Measurements from ENCODE around the gene IL19. TPM values are rescaled to one million over a fixed set of nuclear protein-coding genes. Genes with fewer than 3 reads are reported as not detected.

Gene IL19
- total and polyA plus RNA-seq, 2 of the 13 experiments (the other 11 are each of a cell fraction or from before 2014, with no cell fraction given), result not detected

DNA sequence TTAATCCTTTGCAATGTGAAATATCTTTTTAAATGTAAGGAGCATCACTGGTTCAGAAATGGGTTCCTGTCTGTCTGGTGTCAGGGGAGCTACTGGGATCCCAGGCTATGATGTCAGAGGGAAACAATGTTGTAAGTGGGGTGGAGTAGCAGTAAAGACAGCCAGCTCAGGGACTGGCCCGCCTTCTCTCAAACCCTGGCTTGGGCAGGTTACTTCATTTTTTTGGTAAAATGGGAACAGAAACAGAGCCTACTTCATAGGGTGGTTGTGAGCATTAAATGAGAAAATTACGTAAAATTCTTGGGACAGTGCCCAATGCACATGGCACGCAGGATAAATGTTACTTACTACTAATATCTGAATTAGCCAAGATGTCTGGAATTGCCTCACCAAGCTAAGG is 64.1 kb downstream of the IL19 start:
- DNase-seq (ENCODE audit: low spot score), result no peak
- CTCF ChIA-PET (ENCODE audit: low intra/inter-chr PET ratio, low total read pairs), result no interaction called here
- FAIRE-seq, result no peak

GRCh38 chr1:206835186-206835585 is 64.6 kb downstream of the IL19 start:
- no peak for FAIRE-seq
- in situ Hi-C loops (cut with HindIII; ENCODE audit: extremely low pct_ligation_motif_present, low pct_unique_long_range_greater_than_20kb), result no loop called here
- Histone ChIP-seq H3K4me3 (replicated peaks in 1 of 3; ENCODE audit: insufficient read depth in 1 of 3, low read depth in 2 of 3, low read length in 3 of 3) (no peak overlapping the region), H3K4me1 (ENCODE audit: insufficient read depth, low read length) (no peaks in the 10 kb centered on the region), H3K27me3 (ENCODE audit: control insufficient read depth in 1 of 2, insufficient read depth in 2 of 2, low read length in 2 of 2) (peaks cover 0 to 36% of the 10 kb centered on the region in 2 experiments; a peak in 3 of 5 replicates), H3K79me2 (ENCODE audit: insufficient read depth, low read length) (no peaks in the 10 kb centered on the region), H2AFZ (ENCODE audit: low read length) (no peak overlapping the region), H3K36me3 (replicated peaks in 1 of 2; ENCODE audit: control insufficient read depth in 1 of 2, insufficient read depth in 2 of 2, low read length in 2 of 2) (no peaks in the 10 kb centered on the region), H3K9me3 (ENCODE audit: low read length) (no peaks in the 10 kb centered on the region), H3K27ac (ENCODE audit: extremely low read length, insufficient read depth, low read length) (no peak overlapping the region), H3K9ac (ENCODE audit: insufficient read depth, low read depth, low read length) (no peak overlapping the region), H3K4me2 (ENCODE audit: low read depth, low read length) (no peak overlapping the region), H4K20me1 (ENCODE audit: insufficient read depth, low read length) (no peaks in the 10 kb centered on the region)
- no peak for DNase-seq (ENCODE audit: low spot score)
- ChIA-PET CTCF (ENCODE audit: low intra/inter-chr PET ratio, low total read pairs) (no interaction called here), POLR2A (no interaction called here)
- BruUV-seq (replicated peaks), result no TSS peak
- no peak for ATAC-seq
- 0% methylated on average over 2 of the region's 3 CpGs for WGBS (ENCODE audit: low lambda C conversion rate)
- intact Hi-C loops (cut with micrococcal nuclease; ENCODE audit: unreplicated experiment), result no loop called here
- TF ChIP-seq, protein P1, sequence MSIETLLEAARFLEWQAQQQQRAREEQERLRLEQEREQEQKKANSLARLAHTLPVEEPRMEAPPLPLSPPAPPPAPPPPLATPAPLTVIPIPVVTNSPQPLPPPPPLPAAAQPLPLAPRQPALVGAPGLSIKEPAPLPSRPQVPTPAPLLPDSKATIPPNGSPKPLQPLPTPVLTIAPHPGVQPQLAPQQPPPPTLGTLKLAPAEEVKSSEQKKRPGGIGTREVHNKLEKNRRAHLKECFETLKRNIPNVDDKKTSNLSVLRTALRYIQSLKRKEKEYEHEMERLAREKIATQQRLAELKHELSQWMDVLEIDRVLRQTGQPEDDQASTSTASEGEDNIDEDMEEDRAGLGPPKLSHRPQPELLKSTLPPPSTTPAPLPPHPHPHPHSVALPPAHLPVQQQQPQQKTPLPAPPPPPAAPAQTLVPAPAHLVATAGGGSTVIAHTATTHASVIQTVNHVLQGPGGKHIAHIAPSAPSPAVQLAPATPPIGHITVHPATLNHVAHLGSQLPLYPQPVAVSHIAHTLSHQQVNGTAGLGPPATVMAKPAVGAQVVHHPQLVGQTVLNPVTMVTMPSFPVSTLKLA (IDR thresholded peaks at IDR 0.05), result peak; percentile 70
- no peak for TF ChIP-seq ZNF343 (CRISPR knock-in tag; IDR thresholded peaks at IDR 0.05)
- TF ChIP-seq MTF1 (CRISPR knock-in tag; IDR thresholded peaks at IDR 0.05), result no peak
- TF ChIP-seq, protein P2, sequence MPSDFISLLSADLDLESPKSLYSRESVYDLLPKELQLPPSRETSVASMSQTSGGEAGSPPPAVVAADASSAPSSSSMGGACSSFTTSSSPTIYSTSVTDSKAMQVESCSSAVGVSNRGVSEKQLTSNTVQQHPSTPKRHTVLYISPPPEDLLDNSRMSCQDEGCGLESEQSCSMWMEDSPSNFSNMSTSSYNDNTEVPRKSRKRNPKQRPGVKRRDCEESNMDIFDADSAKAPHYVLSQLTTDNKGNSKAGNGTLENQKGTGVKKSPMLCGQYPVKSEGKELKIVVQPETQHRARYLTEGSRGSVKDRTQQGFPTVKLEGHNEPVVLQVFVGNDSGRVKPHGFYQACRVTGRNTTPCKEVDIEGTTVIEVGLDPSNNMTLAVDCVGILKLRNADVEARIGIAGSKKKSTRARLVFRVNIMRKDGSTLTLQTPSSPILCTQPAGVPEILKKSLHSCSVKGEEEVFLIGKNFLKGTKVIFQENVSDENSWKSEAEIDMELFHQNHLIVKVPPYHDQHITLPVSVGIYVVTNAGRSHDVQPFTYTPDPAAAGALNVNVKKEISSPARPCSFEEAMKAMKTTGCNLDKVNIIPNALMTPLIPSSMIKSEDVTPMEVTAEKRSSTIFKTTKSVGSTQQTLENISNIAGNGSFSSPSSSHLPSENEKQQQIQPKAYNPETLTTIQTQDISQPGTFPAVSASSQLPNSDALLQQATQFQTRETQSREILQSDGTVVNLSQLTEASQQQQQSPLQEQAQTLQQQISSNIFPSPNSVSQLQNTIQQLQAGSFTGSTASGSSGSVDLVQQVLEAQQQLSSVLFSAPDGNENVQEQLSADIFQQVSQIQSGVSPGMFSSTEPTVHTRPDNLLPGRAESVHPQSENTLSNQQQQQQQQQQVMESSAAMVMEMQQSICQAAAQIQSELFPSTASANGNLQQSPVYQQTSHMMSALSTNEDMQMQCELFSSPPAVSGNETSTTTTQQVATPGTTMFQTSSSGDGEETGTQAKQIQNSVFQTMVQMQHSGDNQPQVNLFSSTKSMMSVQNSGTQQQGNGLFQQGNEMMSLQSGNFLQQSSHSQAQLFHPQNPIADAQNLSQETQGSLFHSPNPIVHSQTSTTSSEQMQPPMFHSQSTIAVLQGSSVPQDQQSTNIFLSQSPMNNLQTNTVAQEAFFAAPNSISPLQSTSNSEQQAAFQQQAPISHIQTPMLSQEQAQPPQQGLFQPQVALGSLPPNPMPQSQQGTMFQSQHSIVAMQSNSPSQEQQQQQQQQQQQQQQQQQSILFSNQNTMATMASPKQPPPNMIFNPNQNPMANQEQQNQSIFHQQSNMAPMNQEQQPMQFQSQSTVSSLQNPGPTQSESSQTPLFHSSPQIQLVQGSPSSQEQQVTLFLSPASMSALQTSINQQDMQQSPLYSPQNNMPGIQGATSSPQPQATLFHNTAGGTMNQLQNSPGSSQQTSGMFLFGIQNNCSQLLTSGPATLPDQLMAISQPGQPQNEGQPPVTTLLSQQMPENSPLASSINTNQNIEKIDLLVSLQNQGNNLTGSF (CRISPR knock-in tag; IDR thresholded peaks at IDR 0.05), result no peak
- TF ChIP-seq HIC2 (CRISPR knock-in tag; IDR thresholded peaks at IDR 0.05; ENCODE audit: low read depth), result no peak
- TF ChIP-seq ZNF124 (CRISPR knock-in tag; IDR thresholded peaks at IDR 0.05), result no peak

More for the DNA sequence above, 64.1 kb downstream of the IL19 start:
- Histone ChIP-seq H3K79me2 (ENCODE audit: insufficient read depth, low read length) (no peaks in the 10 kb centered on the region), H2AFZ (ENCODE audit: low read length) (no peak overlapping the region), H3K4me3 (replicated peaks in 1 of 3; ENCODE audit: insufficient read depth in 1 of 3, low read depth in 2 of 3, low read length in 3 of 3) (no peak overlapping the region), H3K4me1 (ENCODE audit: insufficient read depth, low read length) (no peaks in the 10 kb centered on the region), H3K36me3 (replicated peaks in 1 of 2; ENCODE audit: control insufficient read depth in 1 of 2, insufficient read depth in 2 of 2, low read length in 2 of 2) (no peaks in the 10 kb centered on the region), H3K27ac (ENCODE audit: extremely low read length, insufficient read depth, low read length) (no peak overlapping the region), H3K4me2 (ENCODE audit: low read depth, low read length) (no peak overlapping the region), H3K27me3 (ENCODE audit: control insufficient read depth in 1 of 2, insufficient read depth in 2 of 2, low read length in 2 of 2) (peaks cover 0 to 32% of the 10 kb centered on the region in 2 experiments; a peak in 3 of 5 replicates), H3K9ac (ENCODE audit: insufficient read depth, low read depth, low read length) (no peak overlapping the region), H4K20me1 (ENCODE audit: insufficient read depth, low read length) (no peaks in the 10 kb centered on the region), H3K9me3 (ENCODE audit: low read length) (no peaks in the 10 kb centered on the region)
- BruUV-seq (replicated peaks), result no TSS peak
- TF ChIP-seq ZNF382 (CRISPR knock-in tag; IDR thresholded peaks at IDR 0.05; ENCODE audit: borderline replicate concordance) (no peak), E2F5 (CRISPR knock-in tag; conservative IDR thresholded peaks at IDR 0.05) (no peak)
- POLR2A ChIA-PET, result no interaction called here
- 8% methylated on average over 3 of the region's 3 CpGs for WGBS (ENCODE audit: low lambda C conversion rate)
- intact Hi-C loops (cut with micrococcal nuclease; ENCODE audit: unreplicated experiment), result no loop called here
- no peak for ATAC-seq
- in situ Hi-C loops (cut with HindIII; ENCODE audit: extremely low pct_ligation_motif_present, low pct_unique_long_range_greater_than_20kb), result no loop called here
